SJSA1 (cell line): ENCODE measurements around the gene DOCK4. TPM values are rescaled to one million over a fixed set of nuclear protein-coding genes. Genes with fewer than 3 reads are reported as not detected.

Experiments used
- DNase-seq, 2 experiments: peaks; one replicate each; pipeline ENCODE4 v3.0.0-alpha.2; 2015 to 2020; ENCODE audit warnings: low spot score in 2 of 2, low read depth in 1 of 2
- H3K27ac ChIP-seq: fragments of 250-450 bp; sonication (Bioruptor Pico); 2 replicates; pipeline ENCODE4 v1.5.1; 2020; ENCODE audit warnings: mild to moderate bottlenecking, moderate library complexity
- H3K27me3 ChIP-seq: fragments of 250-450 bp; sonication (Bioruptor Pico); replicated peaks from 2 replicates; pipeline ENCODE4 v1.5.1; 2020; ENCODE audit warnings: mild to moderate bottlenecking, moderate library complexity
- H3K36me3 ChIP-seq: fragments of 250-450 bp; sonication (Bioruptor Pico); 2 replicates; pipeline ENCODE4 v1.5.1; 2020; ENCODE audit warnings: mild to moderate bottlenecking
- H3K4me1 ChIP-seq: fragments of 250-450 bp; sonication (Bioruptor Pico); replicated peaks from 2 replicates; pipeline ENCODE4 v1.6.1; 2021; ENCODE audit warnings: mild to moderate bottlenecking
- H3K4me3 ChIP-seq: fragments of 250-450 bp; sonication (Bioruptor Pico); 2 replicates; pipeline ENCODE4 v1.5.1; 2020; ENCODE audit warnings: mild to moderate bottlenecking
- H3K9me3 ChIP-seq: fragments of 250-450 bp; sonication (Bioruptor Pico); replicated peaks from 2 replicates; pipeline ENCODE4 v1.5.1; 2020; ENCODE audit warnings: mild to moderate bottlenecking
- total RNA-seq: library from RNA; depleted of rRNA; stranded (reverse); fragments of >200 nt; shearing (Covaris generic); gene quantifications from 2 replicates; pipeline ENCODE4 v1.2.3, GENCODE V29; 2014

The DOCK4 gene
- total RNA-seq, 1 experiment from 2014 or later: 1.3 TPM

DNA sequence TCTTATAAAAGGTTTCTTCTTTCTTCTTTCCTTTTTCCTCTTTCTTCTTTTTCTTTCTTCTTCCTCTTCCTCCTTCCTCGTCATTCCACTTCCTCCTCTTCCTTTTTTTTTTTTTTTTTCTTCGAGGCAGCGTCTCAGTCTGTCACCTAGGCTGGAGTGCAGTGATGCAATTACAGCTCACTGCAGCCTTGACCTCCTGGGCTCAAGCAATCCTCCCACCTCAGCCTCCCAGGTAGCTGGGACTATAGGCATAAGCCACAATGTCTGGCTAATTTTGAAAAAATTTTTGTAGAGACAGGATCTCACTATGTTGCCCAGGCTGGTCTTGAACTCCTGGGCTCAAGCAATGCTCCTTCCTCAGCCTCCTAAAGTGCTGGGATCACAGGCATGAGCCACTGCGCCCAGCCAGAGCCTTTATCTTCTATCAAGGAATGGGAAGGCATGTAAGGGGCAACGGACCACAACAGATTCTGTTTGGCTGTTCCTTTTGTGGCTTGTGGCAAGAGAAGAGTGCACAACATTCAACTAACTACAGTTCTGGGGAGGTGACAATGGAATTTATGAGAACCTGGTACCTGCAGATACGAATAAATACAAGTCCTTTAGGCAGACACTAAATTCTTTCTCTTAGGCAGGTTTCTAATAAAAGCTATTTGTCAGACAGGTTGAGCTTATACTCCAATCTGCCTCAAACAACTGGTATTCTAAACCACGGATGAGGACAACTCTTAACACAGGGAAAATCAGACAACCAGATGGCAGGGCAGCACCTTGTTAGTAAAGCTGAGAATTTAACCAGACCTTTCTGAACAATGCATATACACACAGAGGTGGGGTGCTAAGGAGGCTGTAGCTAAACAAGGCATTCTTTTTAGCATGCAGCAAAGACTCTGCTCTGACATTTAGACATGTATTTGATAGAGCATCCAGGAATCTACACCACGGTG is 100.3 kb downstream of the DOCK4 start:
- Histone ChIP-seq H3K36me3 (no peaks in the 10 kb centered on the region), H3K4me1 (no peaks in the 10 kb centered on the region), H3K27ac (no peak overlapping the region), H3K4me3 (no peak overlapping the region), H3K9me3 (no peaks in the 10 kb centered on the region), H3K27me3 (no peaks in the 10 kb centered on the region)
- no peak for DNase-seq

DNA sequence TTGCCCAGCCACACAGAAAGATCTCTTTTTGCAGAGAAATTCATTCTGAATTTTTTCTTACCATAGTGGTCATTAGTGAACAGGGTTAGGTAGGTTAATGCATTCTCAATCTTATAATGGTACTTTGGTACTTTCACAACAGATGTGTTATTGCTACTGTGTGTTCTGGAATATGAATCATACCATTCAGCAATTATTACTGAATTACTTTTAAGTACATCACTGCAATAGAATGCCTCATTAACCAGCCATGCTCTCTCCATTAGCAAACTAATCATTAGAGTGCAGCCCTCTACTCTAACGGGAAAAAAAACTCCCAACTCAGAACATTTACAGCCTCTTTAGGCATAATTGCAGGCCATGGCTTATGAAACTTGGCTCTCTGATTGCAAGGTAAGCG is 102.1 kb downstream of the DOCK4 start:
- DNase-seq: no peak
- Histone ChIP-seq H3K27ac (no peak overlapping the region), H3K4me1 (no peaks in the 10 kb centered on the region), H3K4me3 (no peak overlapping the region), H3K36me3 (no peaks in the 10 kb centered on the region), H3K9me3 (no peaks in the 10 kb centered on the region), H3K27me3 (no peaks in the 10 kb centered on the region)

GRCh38 chr7:112103246-112103645 is 103.0 kb downstream of the DOCK4 start:
- DNase-seq: no peak
- H3K36me3 ChIP-seq: no peaks in the 10 kb centered on the region
- H3K27me3 ChIP-seq: no peaks in the 10 kb centered on the region
- H3K4me1 ChIP-seq: no peaks in the 10 kb centered on the region
- H3K4me3 ChIP-seq: no peak overlapping the region
- H3K27ac ChIP-seq: no peak overlapping the region
- H3K9me3 ChIP-seq: no peaks in the 10 kb centered on the region

GRCh38 chr7:112101201-112101846 is 104.9 kb downstream of the DOCK4 start:
- Histone ChIP-seq H3K27ac (no peak overlapping the region), H3K4me3 (no peak overlapping the region), H3K9me3 (no peaks in the 10 kb centered on the region), H3K36me3 (no peaks in the 10 kb centered on the region), H3K27me3 (no peaks in the 10 kb centered on the region), H3K4me1 (no peaks in the 10 kb centered on the region)
- DNase-seq: no peak

DNA sequence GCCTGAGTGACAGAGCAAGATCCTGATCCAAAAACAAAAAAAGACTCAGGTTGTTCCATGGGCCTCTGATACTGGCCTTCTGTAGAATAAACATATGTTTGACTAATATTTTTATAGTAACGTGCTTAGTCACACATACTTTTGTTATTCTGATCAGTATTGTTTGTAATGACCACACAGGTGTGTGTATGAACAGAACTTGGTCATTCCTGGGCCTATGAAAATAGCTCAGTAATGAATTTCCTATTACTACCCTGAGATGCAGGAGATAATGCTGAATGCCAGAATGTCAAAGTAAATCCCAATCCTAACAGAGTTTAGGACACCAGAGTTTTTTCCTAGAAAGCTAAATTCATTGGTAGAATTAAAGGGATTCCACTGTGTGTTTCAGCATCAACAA is 108.7 kb downstream of the DOCK4 start:
- H3K27ac ChIP-seq: no peak overlapping the region
- no peak overlapping the region for H3K4me3 ChIP-seq
- no peaks in the 10 kb centered on the region for H3K36me3 ChIP-seq
- H3K27me3 ChIP-seq: no peaks in the 10 kb centered on the region
- no peaks in the 10 kb centered on the region for H3K9me3 ChIP-seq
- no peak for DNase-seq
- H3K4me1 ChIP-seq: no peaks in the 10 kb centered on the region

DNA sequence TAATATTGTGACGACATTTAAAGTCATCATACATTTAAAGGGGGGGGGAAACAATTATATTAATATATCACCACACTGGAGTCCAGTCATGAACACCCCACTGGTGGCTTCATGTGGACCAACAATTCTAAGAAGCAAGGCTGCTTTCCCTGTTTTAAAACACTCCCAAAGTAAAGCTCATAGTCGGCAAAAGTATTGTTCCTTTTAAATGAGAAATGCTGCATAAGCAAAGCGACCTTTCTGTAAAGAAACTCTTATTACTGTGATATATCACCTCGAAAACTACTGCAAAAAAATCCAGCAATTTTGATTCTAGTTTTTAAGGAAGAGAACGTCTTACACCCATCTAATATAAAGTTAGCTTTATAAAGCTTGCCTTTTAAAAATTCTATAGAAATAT is 112.8 kb downstream of the DOCK4 start:
- no peak overlapping the region for H3K4me3 ChIP-seq
- H3K9me3 ChIP-seq: no peaks in the 10 kb centered on the region
- H3K27ac ChIP-seq: no peak overlapping the region
- no peaks in the 10 kb centered on the region for H3K4me1 ChIP-seq
- no peaks in the 10 kb centered on the region for H3K27me3 ChIP-seq
- no peak for DNase-seq
- no peaks in the 10 kb centered on the region for H3K36me3 ChIP-seq

DNA sequence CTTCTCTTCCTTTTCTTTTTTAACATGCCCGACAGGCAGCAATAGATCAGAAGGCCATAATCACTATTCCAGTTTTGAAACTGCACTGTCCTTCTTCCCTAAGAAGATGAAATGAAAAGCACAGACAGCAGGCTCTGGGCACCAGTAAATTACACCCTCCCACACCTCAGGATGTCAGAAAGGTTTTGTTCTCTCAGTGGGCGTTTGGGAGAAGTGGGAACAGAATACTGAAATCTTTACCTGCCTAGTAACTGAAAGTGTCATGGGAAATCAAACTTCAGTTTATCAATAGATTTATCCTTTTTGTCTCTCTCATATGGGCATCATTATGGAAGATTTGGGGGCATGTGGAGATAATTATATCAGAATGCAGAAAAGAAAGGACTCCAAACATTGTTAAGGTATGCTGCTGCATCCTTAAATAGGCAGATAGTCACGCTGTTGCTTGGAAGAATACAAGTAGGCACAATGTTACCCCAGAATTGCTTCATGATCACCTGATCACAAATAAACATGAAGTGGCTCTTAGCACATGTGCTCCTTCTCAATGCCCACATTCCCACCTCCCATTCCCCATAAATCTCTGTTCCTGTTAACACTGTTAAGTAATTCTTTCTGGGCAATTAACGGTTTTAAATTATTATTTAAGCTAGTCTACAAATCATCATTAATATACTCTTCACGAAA is 113.3 kb downstream of the DOCK4 start:
- H3K4me1 ChIP-seq: no peaks in the 10 kb centered on the region
- no peak overlapping the region for H3K27ac ChIP-seq
- no peaks in the 10 kb centered on the region for H3K9me3 ChIP-seq
- no peak for DNase-seq
- H3K27me3 ChIP-seq: no peaks in the 10 kb centered on the region
- no peaks in the 10 kb centered on the region for H3K36me3 ChIP-seq
- H3K4me3 ChIP-seq: no peak overlapping the region

- H3K4me1 ChIP-seq: no peaks in the 10 kb centered on the region
- H3K27me3 ChIP-seq: no peaks in the 10 kb centered on the region
- DNase-seq: no peak
- H3K36me3 ChIP-seq: no peaks in the 10 kb centered on the region
- H3K27ac ChIP-seq: no peak overlapping the region
- H3K4me3 ChIP-seq: no peak overlapping the region
- H3K9me3 ChIP-seq: no peaks in the 10 kb centered on the region
These were observed 113.9 kb downstream of the DOCK4 start for GRCh38 chr7:112092306-112092705.

DNA sequence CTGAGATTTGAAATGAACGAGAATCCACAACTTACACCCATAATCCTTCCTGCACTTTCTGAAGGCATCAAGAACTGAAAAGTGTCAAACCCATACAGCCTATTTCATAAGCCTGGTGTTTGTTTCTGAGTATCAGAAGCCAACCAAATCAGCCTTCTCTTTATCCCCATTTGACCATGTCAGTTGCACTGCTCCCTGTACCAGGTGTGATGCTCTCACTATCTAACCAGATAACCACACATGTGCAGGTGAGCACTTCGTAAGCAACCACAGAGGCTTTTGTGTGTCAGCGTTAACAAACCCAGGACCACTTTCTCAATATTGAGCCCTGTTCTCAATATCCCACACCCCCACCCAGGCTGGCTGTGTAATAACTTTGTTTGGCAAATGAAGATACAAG is 114.4 kb downstream of the DOCK4 start:
- no peak for DNase-seq
- H3K36me3 ChIP-seq: no peaks in the 10 kb centered on the region

GRCh38 chr7:112089551-112089950 is 116.6 kb downstream of the DOCK4 start:
- Histone ChIP-seq H3K9me3 (no peaks in the 10 kb centered on the region), H3K4me1 (no peaks in the 10 kb centered on the region), H3K4me3 (no peak overlapping the region), H3K27me3 (no peaks in the 10 kb centered on the region), H3K27ac (no peak overlapping the region), H3K36me3 (no peaks in the 10 kb centered on the region)
- no peak for DNase-seq

More for the DNA sequence above, 114.4 kb downstream of the DOCK4 start:
- Histone ChIP-seq H3K9me3 (no peaks in the 10 kb centered on the region), H3K4me1 (no peaks in the 10 kb centered on the region), H3K27ac (no peak overlapping the region), H3K4me3 (no peak overlapping the region), H3K27me3 (no peaks in the 10 kb centered on the region)

DNA sequence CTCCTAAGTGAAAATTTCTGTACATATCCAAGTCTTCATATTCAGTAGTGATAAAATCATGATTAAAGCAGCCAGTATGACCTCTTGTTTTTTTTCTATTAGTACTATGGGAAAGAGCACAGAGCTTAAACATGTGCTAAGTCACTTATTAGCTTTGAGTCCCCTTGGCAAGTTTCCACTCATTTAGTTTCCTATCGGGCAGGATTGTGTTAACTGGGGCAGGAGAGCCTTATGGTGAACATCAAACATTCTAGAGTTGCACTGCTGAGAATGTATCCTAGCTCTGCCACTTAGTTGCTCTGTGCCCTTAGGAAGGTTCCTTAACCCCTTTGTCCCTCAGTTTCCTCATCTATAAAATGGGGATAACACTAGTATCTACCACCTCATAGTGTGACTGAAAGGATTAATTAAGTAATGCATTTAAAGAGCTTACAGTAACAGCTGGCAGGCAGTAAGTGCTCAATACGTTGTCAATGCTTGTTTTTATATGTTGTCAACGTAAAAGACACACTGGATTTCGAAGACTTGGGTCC is 117.6 kb downstream of the DOCK4 start:
- no peaks in the 10 kb centered on the region for H3K36me3 ChIP-seq
- H3K27ac ChIP-seq: no peak overlapping the region
- no peak overlapping the region for H3K4me3 ChIP-seq
- DNase-seq: no peak
- H3K27me3 ChIP-seq: no peaks in the 10 kb centered on the region
- no peaks in the 10 kb centered on the region for H3K4me1 ChIP-seq
- H3K9me3 ChIP-seq: no peaks in the 10 kb centered on the region

DNA sequence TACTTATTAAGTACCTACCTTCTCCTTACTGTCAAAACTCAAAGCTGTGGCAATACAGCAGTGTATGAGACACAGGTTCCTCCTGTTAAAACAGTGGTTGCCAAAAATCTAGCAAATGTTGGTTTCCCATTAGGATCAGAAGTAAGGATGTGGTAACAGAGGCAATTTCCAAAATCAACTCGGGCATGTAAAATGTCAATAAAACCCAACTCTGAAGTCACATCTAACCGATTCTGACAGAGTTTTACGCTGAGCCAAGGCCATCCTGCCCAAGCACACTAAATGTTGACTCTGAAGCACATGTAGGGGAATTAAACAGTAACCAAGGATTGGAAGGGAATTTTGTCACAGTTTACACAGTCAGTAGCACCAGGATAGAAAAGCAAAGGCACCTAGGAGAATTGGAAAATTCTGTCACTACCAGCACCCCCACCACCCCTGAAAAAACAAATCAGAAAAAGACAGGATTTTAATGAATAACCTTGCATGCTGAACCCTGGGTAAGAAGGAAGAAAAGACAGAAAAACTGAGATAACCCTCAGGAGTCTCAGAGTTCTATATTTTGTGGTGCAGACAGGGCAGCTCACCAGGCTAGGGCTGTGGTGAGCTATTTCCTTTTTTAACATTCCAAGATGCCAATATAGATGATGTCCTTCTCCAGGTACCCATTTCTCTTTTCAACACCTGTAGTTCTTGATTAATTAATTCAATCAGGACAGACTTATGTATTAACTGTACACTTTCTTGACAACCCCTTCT is 119.5 kb downstream of the DOCK4 start:
- no peaks in the 10 kb centered on the region for H3K9me3 ChIP-seq
- no peaks in the 10 kb centered on the region for H3K36me3 ChIP-seq
- H3K27me3 ChIP-seq: no peaks in the 10 kb centered on the region
- no peak overlapping the region for H3K27ac ChIP-seq
- H3K4me1 ChIP-seq: no peaks in the 10 kb centered on the region
- no peak for DNase-seq
- no peak overlapping the region for H3K4me3 ChIP-seq

- H3K36me3 ChIP-seq: no peaks in the 10 kb centered on the region
- no peaks in the 10 kb centered on the region for H3K27me3 ChIP-seq
- H3K27ac ChIP-seq: no peak overlapping the region
- H3K4me3 ChIP-seq: no peak overlapping the region
- no peak for DNase-seq
- H3K4me1 ChIP-seq: peaks cover 14% of the 10 kb centered on the region
- no peaks in the 10 kb centered on the region for H3K9me3 ChIP-seq
These were observed 121.7 kb downstream of the DOCK4 start for GRCh38 chr7:112084520-112084971.
